PC-3 (cell line): ENCODE data around the gene HSPA8. TPM values are rescaled to one million over a fixed set of nuclear protein-coding genes. Genes with fewer than 3 reads are reported as not detected.
"Not testable (repeated sequence)": the region's sequence is repeated elsewhere in the genome, so short reads cannot be mapped to it uniquely, and the experiment has no call there.

Source experiments
- ATAC-seq: fragments of 200-7000 bp; cut with Tn5 transposase; 2 replicates; pipeline ENCODE4 v1.9.1; 2020; ENCODE audit warnings: mild to moderate bottlenecking, moderate library complexity
- BruUV-seq: library from RNA; stranded (reverse); fragments of 400-500 nt; replicated peaks from 2 replicates; lab custom pipeline; 2021; lab: Mats Ljungman, UMichigan
- CTCF ChIA-PET: fragments of 300-600 bp; sonication (Branson Sonifier 250); formaldehyde crosslinking; loops from one replicate; lab custom pipeline; 2022; ENCODE audit warnings: antibody characterized with exemption; lab: Charles Lee
- POLR2A ChIA-PET: fragments of 300-600 bp; sonication (Branson Sonifier 250); formaldehyde crosslinking; loops from one replicate; lab custom pipeline; 2022; ENCODE audit warnings: antibody characterized with exemption; ENCODE audit not compliant: unreplicated experiment; lab: Charles Lee
- DNase-seq: peaks from one replicate; pipeline ENCODE4 v3.0.0-alpha.2; 2015
- H2AFZ ChIP-seq: fragments of 300-600 bp; sonication (generic); 2 replicates; pipeline ENCODE4 v1.6.0; 2016; ENCODE audit warnings: antibody characterized with exemption, low read length
- H3F3A ChIP-seq: fragments of 300-600 bp; sonication (generic); one replicate; pipeline ENCODE4 v1.6.0; 2017; ENCODE audit warnings: antibody characterized with exemption, low read length, control low read depth, mild to moderate bottlenecking; ENCODE audit not compliant: unreplicated experiment
- H3K27ac ChIP-seq: fragments of 300-600 bp; sonication (generic); 2 replicates; pipeline ENCODE4 v1.5.1; 2016; ENCODE audit warnings: mild to moderate bottlenecking, low read length
- H3K27me3 ChIP-seq: fragments of 300-600 bp; sonication (generic); 2 replicates; pipeline ENCODE4 v1.6.1; 2016; ENCODE audit warnings: low read length, mixed read lengths
- H3K36me3 ChIP-seq: fragments of 300-600 bp; sonication (generic); 2 replicates; pipeline ENCODE4 v1.6.1; 2016; ENCODE audit warnings: low read depth, mixed run types, low read length, mixed read lengths
- H3K4me1 ChIP-seq: fragments of 300-600 bp; sonication (generic); 2 replicates; pipeline ENCODE4 v1.5.1; 2016; ENCODE audit warnings: low read length; ENCODE audit not compliant: insufficient read depth
- H3K4me2 ChIP-seq: fragments of 300-600 bp; sonication (generic); 2 replicates; pipeline ENCODE4 v1.6.0; 2016; ENCODE audit warnings: low read length
- H3K4me3 ChIP-seq: fragments of 300-600 bp; sonication (generic); 2 replicates; pipeline ENCODE4 v1.5.1; 2016; ENCODE audit warnings: mild to moderate bottlenecking, low read length, mixed read lengths
- H3K79me2 ChIP-seq: fragments of 300-600 bp; sonication (generic); 2 replicates; pipeline ENCODE4 v1.6.1; 2017; ENCODE audit warnings: low read length, mixed read lengths
- H3K9ac ChIP-seq: fragments of 300-600 bp; sonication (generic); 2 replicates; pipeline ENCODE4 v1.6.0; 2016; ENCODE audit warnings: mild to moderate bottlenecking, low read length
- H3K9me2 ChIP-seq: fragments of 300-600 bp; sonication (generic); replicated peaks from 2 replicates; pipeline ENCODE4 v1.6.1; 2016; ENCODE audit warnings: mixed run types, low read length, mixed read lengths
- H3K9me3 ChIP-seq: fragments of 300-600 bp; sonication (generic); 2 replicates; pipeline ENCODE4 v1.6.1; 2016; ENCODE audit warnings: low read length, mixed read lengths
- H4K20me1 ChIP-seq: fragments of 300-600 bp; sonication (generic); 2 replicates; pipeline ENCODE4 v1.6.1; 2016; ENCODE audit warnings: low read length, mixed read lengths
- EZH2 ChIP-seq: fragments of 300-600 bp; sonication (generic); IDR thresholded peaks from one replicate; pipeline ENCODE4 v1.6.1; 2017; ENCODE audit warnings: antibody characterized with exemption, mild to moderate bottlenecking, low read length; ENCODE audit not compliant: unreplicated experiment
- EZH2phosphoT487 ChIP-seq: fragments of 300-600 bp; sonication (generic); IDR thresholded peaks from 2 replicates; pipeline ENCODE4 v1.6.1; 2018; ENCODE audit warnings: mild to moderate bottlenecking, antibody characterized with exemption, low read length, borderline replicate concordance
- intact Hi-C: fragments of 100-400 bp; cut with micrococcal nuclease; formaldehyde crosslinking; loops from 2 replicates; pipeline ENCODE4 v1.9.0; 2023
- total RNA-seq: library from RNA; depleted of rRNA; stranded (reverse); fragments of >200 nt; gene quantifications from 2 replicates; pipeline ENCODE4 v1.2.3, GENCODE V29; 2014
- TF ChIP-seq, protein P1 (sequence below): fragments of 300-600 bp; sonication (generic); conservative IDR thresholded peaks from 2 replicates; pipeline ENCODE4 v1.5.1; 2017; ENCODE audit warnings: antibody characterized with exemption, low read depth, mild to moderate bottlenecking, low read length

Gene HSPA8
- total RNA-seq, 1 experiment from 2014 or later = 2,484 TPM

DNA sequence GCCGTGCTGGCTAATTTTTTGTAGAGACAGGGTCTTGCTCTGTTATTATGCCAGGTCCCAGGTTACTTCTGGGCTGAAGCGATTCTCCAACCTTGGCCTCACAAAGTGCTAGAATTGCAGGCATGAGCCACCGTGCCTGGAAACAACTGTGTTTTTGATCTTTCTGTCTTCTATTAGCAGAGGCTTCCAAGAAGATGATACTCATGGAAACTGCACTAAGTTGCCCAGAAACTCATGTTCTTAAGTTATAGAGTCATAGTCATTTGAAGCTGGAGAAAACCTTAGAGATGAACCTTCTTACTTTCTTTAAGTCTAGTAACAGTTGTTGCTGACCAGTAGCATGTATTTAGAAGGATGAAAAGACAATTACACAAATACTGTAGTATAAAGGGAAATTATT, 37.1 kb upstream of the HSPA8 start:
- H3F3A ChIP-seq = no peaks in the 10 kb centered on the region
- H3K36me3 ChIP-seq = peaks cover 5% of the 10 kb centered on the region; the same call in 1 of the 2 replicates
- ATAC-seq (no peak), DNase-seq (no peak)
- no peaks in the 10 kb centered on the region for H3K79me2 ChIP-seq
- ChIA-PET CTCF (no interaction called here), POLR2A (no interaction called here)
- H3K4me2 ChIP-seq = no peak overlapping the region
- no peaks in the 10 kb centered on the region for H3K9me2 ChIP-seq
- H3K4me3 ChIP-seq = no peak overlapping the region
- TF ChIP-seq EZH2 (no peak), EZH2phosphoT487 (no peak)
- TF ChIP-seq, protein P1, sequence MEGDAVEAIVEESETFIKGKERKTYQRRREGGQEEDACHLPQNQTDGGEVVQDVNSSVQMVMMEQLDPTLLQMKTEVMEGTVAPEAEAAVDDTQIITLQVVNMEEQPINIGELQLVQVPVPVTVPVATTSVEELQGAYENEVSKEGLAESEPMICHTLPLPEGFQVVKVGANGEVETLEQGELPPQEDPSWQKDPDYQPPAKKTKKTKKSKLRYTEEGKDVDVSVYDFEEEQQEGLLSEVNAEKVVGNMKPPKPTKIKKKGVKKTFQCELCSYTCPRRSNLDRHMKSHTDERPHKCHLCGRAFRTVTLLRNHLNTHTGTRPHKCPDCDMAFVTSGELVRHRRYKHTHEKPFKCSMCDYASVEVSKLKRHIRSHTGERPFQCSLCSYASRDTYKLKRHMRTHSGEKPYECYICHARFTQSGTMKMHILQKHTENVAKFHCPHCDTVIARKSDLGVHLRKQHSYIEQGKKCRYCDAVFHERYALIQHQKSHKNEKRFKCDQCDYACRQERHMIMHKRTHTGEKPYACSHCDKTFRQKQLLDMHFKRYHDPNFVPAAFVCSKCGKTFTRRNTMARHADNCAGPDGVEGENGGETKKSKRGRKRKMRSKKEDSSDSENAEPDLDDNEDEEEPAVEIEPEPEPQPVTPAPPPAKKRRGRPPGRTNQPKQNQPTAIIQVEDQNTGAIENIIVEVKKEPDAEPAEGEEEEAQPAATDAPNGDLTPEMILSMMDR = no peak
- intact Hi-C loops = no loop called here
- no peaks in the 10 kb centered on the region for H3K27me3 ChIP-seq
- 0 out of 2 replicates have a peak, but pooled peaks cover 4% of the 10 kb centered on the region for H3K4me1 ChIP-seq
- no peaks in the 10 kb centered on the region for H4K20me1 ChIP-seq
- no peak overlapping the region for H2AFZ ChIP-seq
- no peaks in the 10 kb centered on the region for H3K9me3 ChIP-seq
- no peak overlapping the region for H3K27ac ChIP-seq
- BruUV-seq = no TSS peak
- no peak overlapping the region for H3K9ac ChIP-seq

- H3K9ac ChIP-seq = no peak overlapping the region
- CTCF ChIA-PET = no interaction called here
- BruUV-seq = no TSS peak
- H3F3A ChIP-seq = no peaks in the 10 kb centered on the region
- no peaks in the 10 kb centered on the region for H3K9me3 ChIP-seq
- H4K20me1 ChIP-seq = no peaks in the 10 kb centered on the region
- ATAC-seq = no peak
- no peaks in the 10 kb centered on the region for H3K4me1 ChIP-seq
- intact Hi-C loops = no loop called here
- H3K4me2 ChIP-seq = no peak overlapping the region
- TF ChIP-seq EZH2phosphoT487 (no peak), EZH2 (no peak)
- TF ChIP-seq, protein P1 = no peak
- DNase-seq = no peak
- no peak overlapping the region for H3K4me3 ChIP-seq
- POLR2A ChIA-PET = no interaction called here
- peaks cover 5% of the 10 kb centered on the region; the same call in 1 of the 2 replicates for H3K36me3 ChIP-seq
- H2AFZ ChIP-seq = no peak overlapping the region
- no peaks in the 10 kb centered on the region for H3K79me2 ChIP-seq
- H3K27me3 ChIP-seq = no peaks in the 10 kb centered on the region
- H3K27ac ChIP-seq = no peak overlapping the region
- H3K9me2 ChIP-seq = no peaks in the 10 kb centered on the region
Observed at GRCh38 chr11:123093739-123094138, 31.8 kb upstream of the HSPA8 start.

DNA sequence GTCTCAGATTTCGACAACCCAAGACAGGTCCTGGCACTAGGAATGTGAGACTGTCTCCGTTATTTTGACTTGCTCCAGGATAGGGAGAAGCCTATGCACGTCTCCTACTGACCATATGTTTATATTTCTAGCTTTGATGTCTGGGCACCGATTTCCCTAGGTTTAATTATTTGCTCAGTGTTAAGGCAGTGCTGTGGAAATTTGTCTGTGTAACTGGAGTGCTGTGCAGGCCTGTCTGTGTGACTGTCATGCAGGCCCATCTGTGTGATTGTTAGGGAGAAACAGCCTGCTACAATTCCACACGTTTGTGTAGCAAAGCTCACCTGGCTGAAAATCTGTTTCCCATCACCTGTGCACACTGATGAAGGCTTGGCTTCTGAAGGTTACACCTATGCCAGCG, 29.6 kb upstream of the HSPA8 start:
- intact Hi-C loops = no loop called here
- BruUV-seq = no TSS peak
- ATAC-seq = no peak
- Histone ChIP-seq H3K79me2 (no peaks in the 10 kb centered on the region), H3K4me1 (no peaks in the 10 kb centered on the region), H3K4me2 (no peak overlapping the region), H3K9me3 (no peaks in the 10 kb centered on the region), H3K9ac (no peak overlapping the region), H2AFZ (no peak overlapping the region), H3K9me2 (no peaks in the 10 kb centered on the region), H3K27me3 (no peaks in the 10 kb centered on the region), H3K36me3 (peaks cover 5% of the 10 kb centered on the region; the same call in 1 of the 2 replicates), H4K20me1 (no peaks in the 10 kb centered on the region), H3F3A (no peaks in the 10 kb centered on the region), H3K4me3 (no peak overlapping the region), H3K27ac (no peak overlapping the region)
- no peak for DNase-seq
- ChIA-PET CTCF (no interaction called here), POLR2A (interaction anchor here (0.6 kb wide), 1 partner anchor 12 kb away, joined by 3 read pairs; no protein-coding TSS in a partner anchor)
- TF ChIP-seq EZH2phosphoT487 (no peak), EZH2 (no peak)
- TF ChIP-seq, protein P1 = no peak

DNA sequence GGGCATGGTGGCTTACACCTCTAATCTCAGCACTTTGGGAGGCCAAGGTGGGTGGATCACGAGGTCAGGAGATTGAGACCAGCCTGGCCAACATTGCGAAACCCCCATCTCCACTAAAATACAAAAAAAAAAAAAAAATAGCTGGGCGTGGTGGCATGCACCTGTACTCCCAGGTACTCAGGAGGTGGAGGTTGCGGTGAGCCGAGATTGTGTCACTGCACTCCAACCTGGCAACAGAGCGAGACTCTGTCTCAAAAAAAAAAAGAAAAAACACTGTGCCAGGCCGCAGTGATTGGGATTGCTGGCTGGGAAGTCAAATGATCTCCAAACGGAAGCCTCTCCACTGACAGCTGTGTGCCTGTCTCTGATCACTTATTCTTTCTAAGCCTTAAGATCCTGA, 28.2 kb upstream of the HSPA8 start:
- BruUV-seq, ATAC-seq, H3K9me3 ChIP-seq, H2AFZ ChIP-seq, H3F3A ChIP-seq, H3K4me3 ChIP-seq, H3K79me2 ChIP-seq, CTCF ChIA-PET, H3K27ac ChIP-seq, H3K4me1 ChIP-seq, H3K4me2 ChIP-seq, H4K20me1 ChIP-seq, DNase-seq, H3K27me3 ChIP-seq, H3K9me2 ChIP-seq, H3K9ac ChIP-seq, H3K36me3 ChIP-seq, intact Hi-C loops: not testable (repeated sequence)
- POLR2A ChIA-PET = interaction anchor here (0.6 kb wide), 1 partner anchor 84 kb away, joined by 6 read pairs; no protein-coding TSS in a partner anchor
